HG03108 (cell line): Measurements from ENCODE around the gene FHL2.

Source experiments
- ATAC-seq: cut with Tn5 transposase; IDR thresholded peaks from one replicate; pipeline ENCODE4 v1.9.1; 2021; ENCODE audit warnings: moderate library complexity; ENCODE audit not compliant: unreplicated experiment

FHL2 gene

GRCh38 chr2:105380432-105381100, 18.3 kb downstream of the FHL2 start:
- no peak for ATAC-seq

- ATAC-seq: no peak
These were observed 19.1 kb downstream of the FHL2 start for GRCh38 chr2:105379741-105380186.

GRCh38 chr2:105378921-105379383, 19.9 kb downstream of the FHL2 start:
- no peak for ATAC-seq

GRCh38 chr2:105378276-105378840, 20.5 kb downstream of the FHL2 start:
- ATAC-seq: no peak

GRCh38 chr2:105377871-105378270, 21.0 kb downstream of the FHL2 start:
- no peak for ATAC-seq

GRCh38 chr2:105376789-105377240, 22.0 kb downstream of the FHL2 start:
- ATAC-seq: no peak

GRCh38 chr2:105376010-105376409, 22.8 kb downstream of the FHL2 start:
- no peak for ATAC-seq

GRCh38 chr2:105375001-105375561, 23.8 kb downstream of the FHL2 start:
- no peak for ATAC-seq

- ATAC-seq: peak; percentile 53
These were observed 24.9 kb downstream of the FHL2 start for GRCh38 chr2:105373895-105374401.

GRCh38 chr2:105373344-105373781, 25.5 kb downstream of the FHL2 start:
- no peak for ATAC-seq

GRCh38 chr2:105371810-105372209, 27.0 kb downstream of the FHL2 start:
- no peak for ATAC-seq

- ATAC-seq: no peak
These were observed 27.7 kb downstream of the FHL2 start for GRCh38 chr2:105371156-105371555.

- peak; percentile 93 for ATAC-seq
These were observed 28.8 kb downstream of the FHL2 start for GRCh38 chr2:105369777-105370690.

- ATAC-seq: no peak
These were observed 30.0 kb downstream of the FHL2 start for GRCh38 chr2:105368759-105369408.

GRCh38 chr2:105365206-105365605, 33.6 kb downstream of the FHL2 start:
- ATAC-seq: no peak

- no peak for ATAC-seq
These were observed 34.3 kb downstream of the FHL2 start for GRCh38 chr2:105364436-105365139.

GRCh38 chr2:105362862-105363591, 35.8 kb downstream of the FHL2 start:
- no peak for ATAC-seq

- no peak for ATAC-seq
These were observed 37.6 kb downstream of the FHL2 start for GRCh38 chr2:105361102-105361889.
